ENCODE measurements around the gene MYBPC2.

The MYBPC2 gene

DNA sequence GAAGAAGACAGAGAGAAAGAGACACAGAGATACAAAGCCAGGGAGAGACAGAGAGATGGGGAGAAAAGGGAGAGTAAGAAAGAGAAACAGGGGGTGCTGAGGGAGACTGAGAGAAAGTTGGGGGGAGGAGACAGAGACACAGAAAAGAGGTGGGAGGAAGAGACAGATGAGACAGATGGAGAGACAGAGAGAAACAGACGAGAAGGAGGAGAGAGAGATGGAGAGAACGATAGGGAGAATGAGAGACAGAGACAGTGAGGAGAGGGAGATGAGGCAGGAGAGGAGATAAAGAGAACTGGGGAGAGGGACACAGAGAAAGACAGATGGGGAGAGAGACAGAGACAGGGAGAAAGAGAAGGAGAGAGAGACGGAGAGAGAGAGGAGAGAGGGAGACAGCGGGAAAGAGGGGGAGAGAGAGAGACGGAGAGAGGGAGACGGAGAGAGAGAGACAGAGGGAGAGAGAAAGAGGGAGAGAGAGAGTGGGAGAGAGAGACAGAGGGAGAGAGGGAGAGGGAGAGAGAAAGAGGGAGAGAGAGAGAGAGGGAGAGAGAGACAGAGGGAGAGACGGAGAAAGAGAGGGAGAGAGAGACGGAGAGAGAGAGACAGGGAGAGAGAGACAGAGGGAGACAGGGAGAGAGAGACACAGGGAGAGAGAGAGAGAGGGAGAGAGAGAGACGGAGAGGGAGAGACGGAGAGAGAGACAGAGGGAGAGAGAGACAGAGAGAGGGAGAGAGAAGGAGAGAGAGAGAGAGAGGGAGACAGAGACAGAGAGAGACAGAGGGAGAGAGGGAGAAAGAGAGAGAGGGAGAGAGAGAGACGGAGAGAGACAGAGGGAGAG lies 65.7 kb downstream of the MYBPC2 start:
- DNase-seq (ENCODE audit: low spot score) (no peak), FAIRE-seq (no peak)

- DNase-seq (ENCODE audit: low spot score) (no peak), FAIRE-seq (no peak)
Measured at GRCh38 chr19:50500060-50500752, 67.5 kb downstream of the MYBPC2 start.

GRCh38 chr19:50500753-50501151 lies 68.1 kb downstream of the MYBPC2 start:
- DNase-seq (ENCODE audit: low spot score) (no peak), FAIRE-seq (no peak)

- FAIRE-seq, result no peak
- DNase-seq (ENCODE audit: low spot score), result no peak
Measured at GRCh38 chr19:50501186-50501567, 68.5 kb downstream of the MYBPC2 start.

DNA sequence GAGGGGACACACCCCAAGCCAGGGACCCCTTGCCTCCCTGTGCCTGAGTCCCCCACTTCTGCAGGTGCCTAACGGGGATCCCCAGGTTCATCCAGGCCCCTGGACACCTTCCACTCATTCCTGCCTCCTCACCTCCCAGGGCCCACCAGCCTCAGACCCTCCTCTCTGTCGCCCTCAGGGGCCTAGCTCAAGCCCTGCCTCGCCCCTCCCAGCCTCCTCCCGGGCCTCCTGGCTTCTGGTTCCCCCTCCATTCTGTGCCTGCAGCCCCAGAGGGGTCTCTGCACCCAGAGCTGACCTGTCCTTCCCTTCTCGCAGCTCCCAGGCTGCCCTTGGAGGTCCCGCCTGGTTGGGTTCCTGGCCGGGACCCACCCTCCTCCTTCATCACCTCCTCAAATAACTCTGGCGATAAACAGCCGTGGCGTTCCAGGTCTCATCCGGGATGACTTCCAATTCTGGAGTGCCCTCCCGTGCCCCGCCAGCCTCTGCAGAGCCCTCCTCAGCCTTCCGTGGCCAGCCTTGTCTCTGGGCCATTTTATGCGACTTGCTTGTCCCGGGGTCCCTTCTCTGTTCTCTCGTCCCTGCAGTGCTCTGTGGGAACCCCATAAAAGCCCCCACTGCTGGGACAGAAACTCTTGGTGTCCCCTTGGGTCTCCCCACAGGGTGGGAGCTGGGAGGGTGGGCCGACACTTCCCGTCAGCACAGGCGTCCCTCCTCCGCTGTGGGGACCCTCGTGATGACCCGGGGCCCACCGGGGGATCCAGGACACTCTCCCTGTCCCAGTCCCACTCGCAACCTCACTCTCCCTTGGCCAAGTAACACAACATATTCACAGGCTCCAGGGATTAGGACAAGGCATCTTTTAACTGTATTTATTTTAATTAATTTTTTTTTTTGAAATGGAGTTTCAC lies 69.1 kb downstream of the MYBPC2 start:
- FAIRE-seq (no peak), DNase-seq (ENCODE audit: low spot score) (no peak)

- FAIRE-seq, result no peak
Measured at GRCh38 chr19:50505856-50506611, 73.3 kb downstream of the MYBPC2 start.

GRCh38 chr19:50506700-50507099 lies 74.0 kb downstream of the MYBPC2 start:
- no peak for DNase-seq (ENCODE audit: low spot score)
- FAIRE-seq, result no peak

More at GRCh38 chr19:50505856-50506611, 73.3 kb downstream of the MYBPC2 start:
- DNase-seq (ENCODE audit: low spot score), result no peak

- FAIRE-seq (no peak), DNase-seq (ENCODE audit: low spot score) (no peak)
Measured at GRCh38 chr19:50507376-50507775, 74.7 kb downstream of the MYBPC2 start.

DNA sequence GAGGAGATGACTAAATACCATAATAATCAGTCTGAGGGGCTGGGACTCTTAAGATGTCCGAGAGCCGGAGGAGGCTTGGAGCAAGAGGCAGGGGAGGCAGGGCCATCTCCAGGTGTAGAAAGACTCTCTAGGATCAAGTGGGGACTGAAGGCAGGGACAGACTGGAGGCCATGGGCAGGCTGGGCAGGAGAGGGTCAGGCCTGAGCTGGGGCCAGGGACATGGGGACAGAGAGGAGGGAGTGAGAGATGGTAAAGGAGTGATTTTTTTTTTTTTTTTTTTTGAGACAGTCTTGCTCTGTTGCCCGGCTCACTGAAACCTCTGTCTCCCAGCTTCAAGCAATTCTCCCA lies 76.1 kb downstream of the MYBPC2 start:
- DNase-seq (ENCODE audit: low spot score) (no peak), FAIRE-seq (no peak)

GRCh38 chr19:50509366-50509765 lies 76.7 kb downstream of the MYBPC2 start:
- FAIRE-seq (no peak), DNase-seq (ENCODE audit: low spot score) (no peak)

GRCh38 chr19:50510121-50510670 lies 77.5 kb downstream of the MYBPC2 start:
- FAIRE-seq, result no peak
- no peak for DNase-seq (ENCODE audit: low spot score)

- peak; percentile 4 for DNase-seq (ENCODE audit: low spot score)
- no peak for FAIRE-seq
Measured at GRCh38 chr19:50510700-50511068, 78.0 kb downstream of the MYBPC2 start.

- FAIRE-seq, result peak; percentile 81
- peak; percentile 95 for DNase-seq (ENCODE audit: low spot score)
Measured at GRCh38 chr19:50511069-50511822, 78.6 kb downstream of the MYBPC2 start, which contains the start of gene JOSD2. JOSD2 (minus strand) TSS chr19:50511191; CDS start chr19:50510431, 760 bp downstream.

GRCh38 chr19:50512112-50512998 lies 79.7 kb downstream of the MYBPC2 start:
- DNase-seq (ENCODE audit: low spot score), result no peak
- no peak for FAIRE-seq

- no peak for FAIRE-seq
Measured at GRCh38 chr19:50512999-50513745, 80.5 kb downstream of the MYBPC2 start.

GRCh38 chr19:50513746-50514345 lies 81.2 kb downstream of the MYBPC2 start, which contains the start of gene ASPDH:
ASPDH (minus strand) TSS chr19:50513913; CDS start chr19:50513823, 90 bp downstream.
- DNase-seq (ENCODE audit: low spot score) (no peak), FAIRE-seq (no peak)

More at GRCh38 chr19:50512999-50513745, 80.5 kb downstream of the MYBPC2 start:
- no peak for DNase-seq (ENCODE audit: low spot score)

GRCh38 chr19:50514346-50515167 lies 81.9 kb downstream of the MYBPC2 start:
- DNase-seq (ENCODE audit: low spot score) (no peak), FAIRE-seq (no peak)

Measured in RCC 7860 (cell line).